Prostate gland (tissue), 2 donors: ENCODE data around the gene TMEM207.

Source experiments
- POLR2A ChIP-seq: fragments of 450-650 bp; IDR thresholded peaks from one replicate; pipeline ENCODE4 v1.6.1; 2016; ENCODE audit warnings: antibody characterized with exemption, mild to moderate bottlenecking
- POLR2AphosphoS5 ChIP-seq: sonication (generic); formaldehyde crosslinking; IDR thresholded peaks from one replicate; pipeline ENCODE4 v1.6.1; 2017; ENCODE audit warnings: antibody characterized with exemption
- TF ChIP-seq, protein P1 (sequence below), 4 experiments: fragments of 200-600 bp in 2 of 4; fragments of 450-650 bp in 2 of 4; sonication (generic) in 2 of 4; IDR thresholded peaks; 1 replicate in 3 of 4; 2 replicates in 1 of 4; pipeline ENCODE4 v1.5.1; 2016 to 2019; ENCODE audit warnings: antibody characterized with exemption in 4 of 4, mild to moderate bottlenecking in 2 of 4, moderate library complexity in 2 of 4

DNA sequence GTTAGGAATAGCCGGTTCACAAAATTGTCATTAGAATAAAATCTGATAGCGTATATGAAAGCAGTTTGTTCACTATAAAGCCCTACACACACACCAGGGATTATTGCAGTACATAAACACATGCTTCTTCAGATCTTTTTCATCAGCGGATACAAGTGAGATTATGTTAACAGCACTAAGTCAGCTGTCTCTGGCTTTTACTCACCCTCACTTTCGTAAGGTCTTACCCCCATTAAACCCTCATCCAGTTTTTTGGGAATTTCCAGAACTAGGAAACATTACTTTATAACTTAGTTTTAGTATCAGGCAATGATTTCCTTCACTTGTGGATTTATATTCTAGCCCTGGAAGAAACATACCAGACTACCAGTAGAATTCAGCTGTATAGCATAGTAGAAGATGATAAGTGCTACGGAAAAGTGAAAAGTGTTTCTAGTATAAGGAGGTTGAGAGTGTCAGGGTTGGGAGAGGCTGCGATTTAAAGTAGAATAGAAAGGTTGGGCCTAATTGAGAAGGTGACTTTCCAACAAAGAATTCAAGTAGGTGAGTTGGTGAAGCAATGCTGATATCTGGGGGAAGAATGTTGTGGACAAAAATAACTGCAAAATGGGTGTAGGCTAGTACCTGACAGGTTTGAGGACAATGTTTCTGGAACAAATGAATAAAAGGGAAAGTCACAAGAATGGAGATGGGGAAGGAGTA, 22.7 kb downstream of the TMEM207 start:
- TF ChIP-seq POLR2AphosphoS5 (no peak), POLR2A (no peak)
- TF ChIP-seq, protein P1, sequence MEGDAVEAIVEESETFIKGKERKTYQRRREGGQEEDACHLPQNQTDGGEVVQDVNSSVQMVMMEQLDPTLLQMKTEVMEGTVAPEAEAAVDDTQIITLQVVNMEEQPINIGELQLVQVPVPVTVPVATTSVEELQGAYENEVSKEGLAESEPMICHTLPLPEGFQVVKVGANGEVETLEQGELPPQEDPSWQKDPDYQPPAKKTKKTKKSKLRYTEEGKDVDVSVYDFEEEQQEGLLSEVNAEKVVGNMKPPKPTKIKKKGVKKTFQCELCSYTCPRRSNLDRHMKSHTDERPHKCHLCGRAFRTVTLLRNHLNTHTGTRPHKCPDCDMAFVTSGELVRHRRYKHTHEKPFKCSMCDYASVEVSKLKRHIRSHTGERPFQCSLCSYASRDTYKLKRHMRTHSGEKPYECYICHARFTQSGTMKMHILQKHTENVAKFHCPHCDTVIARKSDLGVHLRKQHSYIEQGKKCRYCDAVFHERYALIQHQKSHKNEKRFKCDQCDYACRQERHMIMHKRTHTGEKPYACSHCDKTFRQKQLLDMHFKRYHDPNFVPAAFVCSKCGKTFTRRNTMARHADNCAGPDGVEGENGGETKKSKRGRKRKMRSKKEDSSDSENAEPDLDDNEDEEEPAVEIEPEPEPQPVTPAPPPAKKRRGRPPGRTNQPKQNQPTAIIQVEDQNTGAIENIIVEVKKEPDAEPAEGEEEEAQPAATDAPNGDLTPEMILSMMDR (IDR thresholded peaks at IDR 0.05) = no peak
